Loucy (cell line): ENCODE results near the gene GP5.

Experiments used
- EZH2phosphoT487 ChIP-seq: fragments of 200-600 bp; IDR thresholded peaks from 2 replicates; pipeline ENCODE4 v1.6.1; 2018; ENCODE audit warnings: antibody characterized with exemption, mild to moderate bottlenecking, moderate library complexity, borderline replicate concordance
- TF ChIP-seq, protein P1 (sequence below): fragments of 200-600 bp; sonication (generic); conservative IDR thresholded peaks from 2 replicates; pipeline ENCODE4 v1.5.1; 2014; ENCODE audit warnings: mild to moderate bottlenecking, antibody characterized with exemption, low read length

DNA sequence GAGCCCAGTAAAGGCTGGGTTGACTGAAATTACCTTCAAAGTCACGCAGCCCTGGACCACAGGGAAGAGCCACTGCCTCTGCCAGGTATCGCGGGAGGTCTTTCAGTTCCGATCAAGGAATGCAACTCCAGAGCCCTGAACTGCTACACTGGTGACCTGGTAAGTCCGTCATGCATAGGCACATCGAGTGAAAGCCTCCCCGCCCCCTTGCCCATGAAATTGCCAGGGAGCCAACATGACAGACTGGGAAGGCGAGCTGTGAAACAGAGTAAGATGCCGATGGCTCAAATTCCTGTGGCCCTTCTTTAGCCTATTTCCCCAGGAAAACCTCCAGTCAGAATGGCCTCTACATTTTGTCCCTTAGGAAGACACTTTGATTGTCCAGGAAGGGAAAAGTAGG lies 2.3 kb upstream of the GP5 start:
- TF ChIP-seq, protein P1, sequence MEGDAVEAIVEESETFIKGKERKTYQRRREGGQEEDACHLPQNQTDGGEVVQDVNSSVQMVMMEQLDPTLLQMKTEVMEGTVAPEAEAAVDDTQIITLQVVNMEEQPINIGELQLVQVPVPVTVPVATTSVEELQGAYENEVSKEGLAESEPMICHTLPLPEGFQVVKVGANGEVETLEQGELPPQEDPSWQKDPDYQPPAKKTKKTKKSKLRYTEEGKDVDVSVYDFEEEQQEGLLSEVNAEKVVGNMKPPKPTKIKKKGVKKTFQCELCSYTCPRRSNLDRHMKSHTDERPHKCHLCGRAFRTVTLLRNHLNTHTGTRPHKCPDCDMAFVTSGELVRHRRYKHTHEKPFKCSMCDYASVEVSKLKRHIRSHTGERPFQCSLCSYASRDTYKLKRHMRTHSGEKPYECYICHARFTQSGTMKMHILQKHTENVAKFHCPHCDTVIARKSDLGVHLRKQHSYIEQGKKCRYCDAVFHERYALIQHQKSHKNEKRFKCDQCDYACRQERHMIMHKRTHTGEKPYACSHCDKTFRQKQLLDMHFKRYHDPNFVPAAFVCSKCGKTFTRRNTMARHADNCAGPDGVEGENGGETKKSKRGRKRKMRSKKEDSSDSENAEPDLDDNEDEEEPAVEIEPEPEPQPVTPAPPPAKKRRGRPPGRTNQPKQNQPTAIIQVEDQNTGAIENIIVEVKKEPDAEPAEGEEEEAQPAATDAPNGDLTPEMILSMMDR, result no peak
- TF ChIP-seq EZH2phosphoT487, result no peak
